RWPE2 (cell line): ENCODE measurements around the gene ADAM30.

ENCODE experiments used
- ATAC-seq: fragments of 200-7000 bp; cut with Tn5 transposase; 3 replicates; pipeline ENCODE4 v1.9.1; 2021; ENCODE audit warnings: low read depth
- DNase-seq: peaks from one replicate; pipeline ENCODE4 v3.0.0-alpha.2; 2020; ENCODE audit warnings: low spot score
- H3K27ac ChIP-seq: fragments of 450-650 bp; 2 replicates; pipeline ENCODE4 v1.5.1; 2017; ENCODE audit warnings: mild to moderate bottlenecking; ENCODE audit not compliant: poor library complexity, severe bottlenecking
- H3K27me3 ChIP-seq: fragments of 250-450 bp; sonication (Bioruptor Pico); 2 replicates; pipeline ENCODE4 v1.5.1; 2021; ENCODE audit warnings: mild to moderate bottlenecking, moderate library complexity; ENCODE audit not compliant: insufficient read depth, poor library complexity, severe bottlenecking
- H3K36me3 ChIP-seq: fragments of 250-450 bp; sonication (Bioruptor Pico); 2 replicates; pipeline ENCODE4 v1.5.1; 2020; ENCODE audit warnings: low read depth, mild to moderate bottlenecking, moderate library complexity
- H3K4me1 ChIP-seq: fragments of 250-450 bp; sonication (Bioruptor Pico); 2 replicates; pipeline ENCODE4 v1.5.1; 2021; ENCODE audit warnings: mild to moderate bottlenecking, moderate library complexity; ENCODE audit not compliant: insufficient read depth, poor library complexity, severe bottlenecking
- H3K4me3 ChIP-seq: fragments of 250-450 bp; sonication (Bioruptor Pico); 2 replicates; pipeline ENCODE4 v1.5.1; 2021; ENCODE audit warnings: mild to moderate bottlenecking, moderate library complexity; ENCODE audit not compliant: severe bottlenecking
- H3K9me3 ChIP-seq: fragments of 250-450 bp; sonication (Bioruptor Pico); 2 replicates; pipeline ENCODE4 v1.5.1; 2021; ENCODE audit warnings: mild to moderate bottlenecking, moderate library complexity; ENCODE audit not compliant: severe bottlenecking
- TF ChIP-seq, protein P1 (sequence below): fragments of 450-650 bp; IDR thresholded peaks from one replicate; pipeline ENCODE4 v1.5.1; 2017; ENCODE audit warnings: mild to moderate bottlenecking, moderate library complexity; ENCODE audit not compliant: poor library complexity, severe bottlenecking

ADAM30 gene

DNA sequence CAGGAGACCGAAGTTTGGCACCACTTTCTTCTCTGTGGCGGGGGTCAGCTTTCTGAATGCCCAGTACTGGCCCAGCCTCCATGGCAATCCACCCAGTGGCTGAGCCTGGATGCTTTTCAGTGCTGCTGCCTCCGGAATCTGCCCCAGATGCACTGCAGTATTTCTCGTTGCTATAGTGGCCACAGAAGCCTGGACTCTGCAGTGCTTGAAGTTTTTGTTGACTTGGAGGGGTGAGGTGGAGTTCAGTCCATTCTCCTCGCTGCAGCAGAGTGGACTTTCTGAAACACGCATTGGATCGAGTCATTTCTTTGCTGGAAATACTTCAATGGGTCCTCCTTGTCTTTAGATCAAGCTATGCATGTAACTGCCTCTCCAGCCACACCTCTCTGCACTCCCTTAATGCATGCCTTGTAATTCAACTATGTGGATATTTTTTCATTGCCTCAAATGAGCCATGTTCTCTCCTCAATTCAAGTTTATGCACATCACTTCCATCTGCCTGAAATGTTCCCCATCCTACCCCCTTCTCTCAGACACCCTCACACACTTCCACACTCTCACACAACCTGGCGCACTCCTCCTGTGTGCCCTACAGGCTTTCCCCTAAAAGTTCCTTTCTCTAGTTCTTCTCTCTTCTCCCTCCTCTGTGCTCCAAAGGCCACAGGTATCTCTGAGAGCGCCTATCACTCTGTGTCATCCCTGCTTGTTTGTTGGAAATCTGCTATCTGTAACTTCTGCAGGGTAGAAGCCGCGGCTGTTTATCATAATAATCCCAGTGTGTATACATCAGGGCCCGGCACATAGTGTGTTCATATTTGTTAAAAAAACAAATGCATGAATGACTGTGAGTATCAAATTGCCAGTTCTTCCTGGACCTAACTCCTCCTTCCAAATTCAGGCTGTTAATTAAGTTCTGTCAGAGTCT lies 16.5 kb downstream of the ADAM30 start:
- no peak overlapping the region for H3K27ac ChIP-seq
- DNase-seq = no peak
- H3K4me1 ChIP-seq = no peaks in the 10 kb centered on the region
- no peaks in the 10 kb centered on the region for H3K27me3 ChIP-seq
- ATAC-seq = no peak
- H3K36me3 ChIP-seq = no peaks in the 10 kb centered on the region
- TF ChIP-seq, protein P1, sequence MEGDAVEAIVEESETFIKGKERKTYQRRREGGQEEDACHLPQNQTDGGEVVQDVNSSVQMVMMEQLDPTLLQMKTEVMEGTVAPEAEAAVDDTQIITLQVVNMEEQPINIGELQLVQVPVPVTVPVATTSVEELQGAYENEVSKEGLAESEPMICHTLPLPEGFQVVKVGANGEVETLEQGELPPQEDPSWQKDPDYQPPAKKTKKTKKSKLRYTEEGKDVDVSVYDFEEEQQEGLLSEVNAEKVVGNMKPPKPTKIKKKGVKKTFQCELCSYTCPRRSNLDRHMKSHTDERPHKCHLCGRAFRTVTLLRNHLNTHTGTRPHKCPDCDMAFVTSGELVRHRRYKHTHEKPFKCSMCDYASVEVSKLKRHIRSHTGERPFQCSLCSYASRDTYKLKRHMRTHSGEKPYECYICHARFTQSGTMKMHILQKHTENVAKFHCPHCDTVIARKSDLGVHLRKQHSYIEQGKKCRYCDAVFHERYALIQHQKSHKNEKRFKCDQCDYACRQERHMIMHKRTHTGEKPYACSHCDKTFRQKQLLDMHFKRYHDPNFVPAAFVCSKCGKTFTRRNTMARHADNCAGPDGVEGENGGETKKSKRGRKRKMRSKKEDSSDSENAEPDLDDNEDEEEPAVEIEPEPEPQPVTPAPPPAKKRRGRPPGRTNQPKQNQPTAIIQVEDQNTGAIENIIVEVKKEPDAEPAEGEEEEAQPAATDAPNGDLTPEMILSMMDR = no peak
- H3K9me3 ChIP-seq = no peaks in the 10 kb centered on the region
- no peak overlapping the region for H3K4me3 ChIP-seq

DNA sequence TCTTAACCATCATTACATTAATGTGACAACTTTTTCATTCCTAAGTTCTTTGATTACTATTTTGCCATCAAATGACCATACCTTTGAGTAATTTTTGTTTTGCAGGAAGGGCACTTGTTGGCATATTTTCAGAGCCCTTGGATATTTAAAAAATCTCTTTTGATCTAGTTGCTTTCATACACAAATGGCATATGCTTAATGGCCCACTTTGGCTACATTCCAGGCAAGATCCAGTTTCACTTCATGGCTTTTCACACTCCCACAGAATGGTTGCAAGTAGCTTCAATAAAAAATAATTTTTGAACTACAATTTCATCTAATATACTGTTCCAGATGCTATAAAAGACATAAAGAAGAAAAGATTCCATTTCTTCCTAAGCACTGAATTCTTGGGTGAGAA lies 18.1 kb downstream of the ADAM30 start:
- no peaks in the 10 kb centered on the region for H3K4me1 ChIP-seq
- no peak for DNase-seq
- H3K9me3 ChIP-seq = no peaks in the 10 kb centered on the region
- H3K4me3 ChIP-seq = no peak overlapping the region
- TF ChIP-seq, protein P1 = no peak
- no peak overlapping the region for H3K27ac ChIP-seq
- no peak for ATAC-seq
- no peaks in the 10 kb centered on the region for H3K36me3 ChIP-seq
- no peaks in the 10 kb centered on the region for H3K27me3 ChIP-seq

DNA sequence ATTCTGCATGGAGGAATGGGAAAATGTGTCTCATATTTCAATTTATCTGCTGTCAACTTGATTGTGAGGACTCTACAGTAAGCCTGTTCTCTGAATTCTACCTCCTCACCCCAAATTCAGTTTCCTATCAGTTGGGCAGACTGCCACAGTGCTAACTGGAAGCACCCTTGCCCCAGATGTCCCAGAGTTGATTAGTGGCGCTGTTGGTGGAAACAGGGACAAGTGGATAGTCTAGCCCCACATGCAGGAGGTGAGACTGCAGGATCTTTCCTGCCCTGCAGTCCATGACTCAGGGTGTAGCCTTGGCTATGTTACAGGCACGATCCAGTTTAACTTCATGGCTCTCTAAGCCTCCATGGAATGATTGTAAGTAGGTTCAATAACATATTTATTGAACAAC lies 22.1 kb downstream of the ADAM30 start:
- ATAC-seq (no peak), DNase-seq (no peak)
- TF ChIP-seq, protein P1 = no peak
- no peaks in the 10 kb centered on the region for H3K9me3 ChIP-seq
- no peak overlapping the region for H3K27ac ChIP-seq
- no peaks in the 10 kb centered on the region for H3K4me1 ChIP-seq
- no peak overlapping the region for H3K4me3 ChIP-seq
- H3K36me3 ChIP-seq = no peaks in the 10 kb centered on the region
- H3K27me3 ChIP-seq = no peaks in the 10 kb centered on the region

DNA sequence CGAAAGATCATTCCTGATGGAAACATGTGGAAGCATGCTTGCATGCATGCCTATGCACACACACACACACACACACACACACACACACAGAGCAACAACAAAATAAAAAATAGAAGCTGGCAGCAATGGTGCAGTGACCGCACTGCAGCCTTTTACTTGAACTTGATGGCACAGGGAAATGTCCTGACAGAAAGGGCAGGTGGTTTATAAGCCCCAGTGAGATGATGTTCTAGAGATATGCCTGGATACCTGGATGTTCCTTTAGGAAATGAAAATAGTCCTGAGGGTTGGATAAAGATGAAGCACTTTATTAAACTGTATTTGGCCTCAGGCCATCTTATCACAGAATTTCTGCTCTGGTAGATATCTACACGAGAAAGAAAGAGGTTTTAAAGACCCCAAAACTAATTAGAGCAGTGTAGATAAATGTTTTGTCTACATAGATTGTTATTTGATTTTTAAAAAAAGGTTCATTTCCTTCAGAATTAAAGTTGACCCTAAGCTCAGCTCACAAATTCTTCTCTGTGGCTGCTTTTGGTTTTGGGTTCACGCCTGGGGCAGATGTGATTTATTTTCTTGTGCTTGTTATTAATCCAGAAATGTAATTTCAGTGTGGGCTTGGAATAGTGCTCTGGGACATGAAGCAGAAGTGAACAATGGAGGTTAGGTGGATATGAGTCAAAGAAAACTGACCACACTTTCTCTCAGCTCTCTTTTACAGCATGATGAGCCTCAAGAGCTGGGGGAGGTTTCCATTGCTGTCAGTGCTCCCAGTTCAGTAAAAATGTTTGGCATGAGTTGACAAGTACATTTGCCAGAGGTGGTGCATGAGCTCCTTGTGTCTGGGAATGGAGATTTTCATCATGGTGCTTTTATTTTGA lies 22.9 kb downstream of the ADAM30 start:
- TF ChIP-seq, protein P1 = no peak
- Histone ChIP-seq H3K4me3 (no peak overlapping the region), H3K36me3 (no peaks in the 10 kb centered on the region), H3K27ac (no peak overlapping the region), H3K4me1 (no peaks in the 10 kb centered on the region), H3K9me3 (no peaks in the 10 kb centered on the region), H3K27me3 (no peaks in the 10 kb centered on the region)
- peak; percentile 48; the same call in 2 of the 3 replicates for ATAC-seq
- DNase-seq = no peak
